ENCODE results near the gene REPS2.
A peak's percentile ranks its signal among the peaks of the same experiment; 100 is the strongest.
"Not testable (repeated sequence)": the region's sequence is repeated elsewhere in the genome, so short reads cannot be mapped to it uniquely, and the experiment has no call there.

The REPS2 gene

GRCh38 chrX:16958356-16958755 is 11.9 kb downstream of the REPS2 start:
- DNase-seq (ENCODE audit: low spot score) (no peak), ATAC-seq (ENCODE audit: low read depth) (no peak)
- H3K4me3 ChIP-seq (ENCODE audit: severe bottlenecking) = no peak overlapping the region
- no peak for TF ChIP-seq CTCF (IDR thresholded peaks at IDR 0.05; ENCODE audit: poor library complexity, severe bottlenecking)
- no peaks in the 10 kb centered on the region for H3K9me3 ChIP-seq (ENCODE audit: severe bottlenecking)
- no peak overlapping the region for H3K27ac ChIP-seq (ENCODE audit: poor library complexity, severe bottlenecking)
- no peaks in the 10 kb centered on the region for H3K36me3 ChIP-seq (ENCODE audit: low read depth)
- H3K27me3 ChIP-seq (ENCODE audit: insufficient read depth, poor library complexity, severe bottlenecking) = no peaks in the 10 kb centered on the region
- peaks cover 8% of the 10 kb centered on the region for H3K4me1 ChIP-seq (ENCODE audit: insufficient read depth, poor library complexity, severe bottlenecking)

GRCh38 chrX:16962661-16963060 is 16.2 kb downstream of the REPS2 start:
- H3K27me3 ChIP-seq (ENCODE audit: insufficient read depth, poor library complexity, severe bottlenecking); H3K36me3 ChIP-seq (ENCODE audit: low read depth); H3K27ac ChIP-seq (ENCODE audit: poor library complexity, severe bottlenecking); H3K4me3 ChIP-seq (ENCODE audit: severe bottlenecking); ATAC-seq (ENCODE audit: low read depth); H3K9me3 ChIP-seq (ENCODE audit: severe bottlenecking); H3K4me1 ChIP-seq (ENCODE audit: insufficient read depth, poor library complexity, severe bottlenecking); DNase-seq (ENCODE audit: low spot score): not testable (repeated sequence)

- TF ChIP-seq CTCF (IDR thresholded peaks at IDR 0.05; ENCODE audit: poor library complexity, severe bottlenecking) = no peak
- Histone ChIP-seq H3K4me1 (ENCODE audit: insufficient read depth, poor library complexity, severe bottlenecking) (no peaks in the 10 kb centered on the region), H3K27me3 (ENCODE audit: insufficient read depth, poor library complexity, severe bottlenecking) (no peaks in the 10 kb centered on the region), H3K36me3 (ENCODE audit: low read depth) (no peaks in the 10 kb centered on the region), H3K9me3 (ENCODE audit: severe bottlenecking) (no peaks in the 10 kb centered on the region), H3K4me3 (ENCODE audit: severe bottlenecking) (no peak overlapping the region), H3K27ac (ENCODE audit: poor library complexity, severe bottlenecking) (no peak overlapping the region)
- DNase-seq (ENCODE audit: low spot score) (no peak), ATAC-seq (ENCODE audit: low read depth) (peak; percentile 40; the same call in 2 of the 3 replicates)
Observed at GRCh38 chrX:16963216-16963615, 16.8 kb downstream of the REPS2 start.

- H3K36me3 ChIP-seq (ENCODE audit: low read depth); H3K9me3 ChIP-seq (ENCODE audit: severe bottlenecking); H3K4me1 ChIP-seq (ENCODE audit: insufficient read depth, poor library complexity, severe bottlenecking); DNase-seq (ENCODE audit: low spot score); H3K4me3 ChIP-seq (ENCODE audit: severe bottlenecking); H3K27me3 ChIP-seq (ENCODE audit: insufficient read depth, poor library complexity, severe bottlenecking); H3K27ac ChIP-seq (ENCODE audit: poor library complexity, severe bottlenecking); ATAC-seq (ENCODE audit: low read depth): not testable (repeated sequence)
Observed at GRCh38 chrX:16964976-16965375, 18.5 kb downstream of the REPS2 start.

- no peak for DNase-seq (ENCODE audit: low spot score)
- no peak for TF ChIP-seq CTCF (IDR thresholded peaks at IDR 0.05; ENCODE audit: poor library complexity, severe bottlenecking)
- ATAC-seq (ENCODE audit: low read depth) = no peak
Observed at GRCh38 chrX:16966752-16967448, 20.4 kb downstream of the REPS2 start.

GRCh38 chrX:16968753-16969152 is 22.3 kb downstream of the REPS2 start:
- not testable (repeated sequence) for DNase-seq (ENCODE audit: low spot score); H3K9me3 ChIP-seq (ENCODE audit: severe bottlenecking); H3K4me1 ChIP-seq (ENCODE audit: insufficient read depth, poor library complexity, severe bottlenecking); ATAC-seq (ENCODE audit: low read depth); H3K36me3 ChIP-seq (ENCODE audit: low read depth); H3K27ac ChIP-seq (ENCODE audit: poor library complexity, severe bottlenecking); H3K27me3 ChIP-seq (ENCODE audit: insufficient read depth, poor library complexity, severe bottlenecking); H3K4me3 ChIP-seq (ENCODE audit: severe bottlenecking)

More at GRCh38 chrX:16966752-16967448, 20.4 kb downstream of the REPS2 start:
- H3K27me3 ChIP-seq (ENCODE audit: insufficient read depth, poor library complexity, severe bottlenecking) = no peaks in the 10 kb centered on the region
- no peaks in the 10 kb centered on the region for H3K36me3 ChIP-seq (ENCODE audit: low read depth)
- no peaks in the 10 kb centered on the region for H3K9me3 ChIP-seq (ENCODE audit: severe bottlenecking)
- no peak overlapping the region for H3K27ac ChIP-seq (ENCODE audit: poor library complexity, severe bottlenecking)
- H3K4me1 ChIP-seq (ENCODE audit: insufficient read depth, poor library complexity, severe bottlenecking) = no peaks in the 10 kb centered on the region
- H3K4me3 ChIP-seq (ENCODE audit: severe bottlenecking) = no peak overlapping the region

All from RWPE2 (cell line).